Measurements from ENCODE around the gene PKP2.

Gene PKP2

GRCh38 chr12:32926356-32926755, 29.8 kb upstream of the PKP2 start:
- Histone ChIP-seq H2AFZ (ENCODE audit: low read depth, low read length) (no peak overlapping the region), H4K20me1 (ENCODE audit: insufficient read depth, low read length) (no peaks in the 10 kb centered on the region), H3K27ac (ENCODE audit: low read length) (no peak overlapping the region), H3K9ac (ENCODE audit: low read length) (no peak overlapping the region), H3K4me3 (ENCODE audit: low read length) (no peak overlapping the region), H3K27me3 (ENCODE audit: low read depth, low read length) (peaks cover 7% of the 10 kb centered on the region; the same call in 1 of the 2 replicates), H3K4me2 (ENCODE audit: low read length) (no peak overlapping the region), H3K4me1 (ENCODE audit: low read length) (no peaks in the 10 kb centered on the region), H3K36me3 (replicated peaks; ENCODE audit: low read depth, low read length) (no peaks in the 10 kb centered on the region), H3K9me3 (ENCODE audit: insufficient read depth, low read length) (no peaks in the 10 kb centered on the region), H3K79me2 (ENCODE audit: low read length) (no peaks in the 10 kb centered on the region)
- TF ChIP-seq EZH2phosphoT487 (IDR thresholded peaks at IDR 0.05; ENCODE audit: low read depth), result no peak
- TF ChIP-seq, protein P1, sequence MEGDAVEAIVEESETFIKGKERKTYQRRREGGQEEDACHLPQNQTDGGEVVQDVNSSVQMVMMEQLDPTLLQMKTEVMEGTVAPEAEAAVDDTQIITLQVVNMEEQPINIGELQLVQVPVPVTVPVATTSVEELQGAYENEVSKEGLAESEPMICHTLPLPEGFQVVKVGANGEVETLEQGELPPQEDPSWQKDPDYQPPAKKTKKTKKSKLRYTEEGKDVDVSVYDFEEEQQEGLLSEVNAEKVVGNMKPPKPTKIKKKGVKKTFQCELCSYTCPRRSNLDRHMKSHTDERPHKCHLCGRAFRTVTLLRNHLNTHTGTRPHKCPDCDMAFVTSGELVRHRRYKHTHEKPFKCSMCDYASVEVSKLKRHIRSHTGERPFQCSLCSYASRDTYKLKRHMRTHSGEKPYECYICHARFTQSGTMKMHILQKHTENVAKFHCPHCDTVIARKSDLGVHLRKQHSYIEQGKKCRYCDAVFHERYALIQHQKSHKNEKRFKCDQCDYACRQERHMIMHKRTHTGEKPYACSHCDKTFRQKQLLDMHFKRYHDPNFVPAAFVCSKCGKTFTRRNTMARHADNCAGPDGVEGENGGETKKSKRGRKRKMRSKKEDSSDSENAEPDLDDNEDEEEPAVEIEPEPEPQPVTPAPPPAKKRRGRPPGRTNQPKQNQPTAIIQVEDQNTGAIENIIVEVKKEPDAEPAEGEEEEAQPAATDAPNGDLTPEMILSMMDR (IDR thresholded peaks at IDR 0.05; ENCODE audit: low read depth, low read length), result no peak

- Histone ChIP-seq H3K4me3 (ENCODE audit: low read length) (no peak overlapping the region), H3K27ac (ENCODE audit: low read length) (no peak overlapping the region)
Measured at GRCh38 chr12:32922546-32923297, 26.1 kb upstream of the PKP2 start.

DNA sequence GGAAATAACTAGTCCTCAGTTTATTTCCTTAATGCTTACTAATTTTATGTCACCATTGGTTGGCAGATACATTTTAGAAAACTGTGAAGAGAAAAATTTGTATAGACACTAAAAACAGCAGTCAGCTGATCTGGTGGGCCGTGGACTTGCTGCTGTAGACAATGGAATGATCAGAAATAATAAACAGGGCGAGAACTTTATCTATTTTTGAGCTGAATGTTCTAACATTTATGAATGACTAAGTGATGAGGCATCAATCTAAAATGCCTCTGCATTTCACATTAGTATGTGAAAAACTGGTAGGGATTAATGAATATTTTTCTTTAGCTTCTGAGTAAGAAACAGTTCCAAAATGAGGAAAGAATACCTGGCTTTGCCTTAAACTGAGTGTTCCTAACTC, 24.8 kb upstream of the PKP2 start:
- Histone ChIP-seq H3K79me2 (ENCODE audit: low read length) (no peaks in the 10 kb centered on the region), H3K9me3 (ENCODE audit: insufficient read depth, low read length) (no peaks in the 10 kb centered on the region), H3K9ac (ENCODE audit: low read length) (no peak overlapping the region), H3K4me2 (ENCODE audit: low read length) (no peak overlapping the region), H4K20me1 (ENCODE audit: insufficient read depth, low read length) (no peaks in the 10 kb centered on the region), H3K36me3 (replicated peaks; ENCODE audit: low read depth, low read length) (no peaks in the 10 kb centered on the region), H3K4me3 (ENCODE audit: low read length) (no peak overlapping the region), H3K4me1 (ENCODE audit: low read length) (no peaks in the 10 kb centered on the region), H2AFZ (ENCODE audit: low read depth, low read length) (no peak overlapping the region), H3K27me3 (ENCODE audit: low read depth, low read length) (peaks cover 14% of the 10 kb centered on the region), H3K27ac (ENCODE audit: low read length) (no peak overlapping the region)
- TF ChIP-seq EZH2phosphoT487 (IDR thresholded peaks at IDR 0.05; ENCODE audit: low read depth), result no peak
- TF ChIP-seq, protein P1 (IDR thresholded peaks at IDR 0.05; ENCODE audit: low read depth, low read length), result no peak

More at GRCh38 chr12:32922546-32923297, 26.1 kb upstream of the PKP2 start:
- Histone ChIP-seq H3K9me3 (ENCODE audit: insufficient read depth, low read length) (no peaks in the 10 kb centered on the region), H4K20me1 (ENCODE audit: insufficient read depth, low read length) (no peaks in the 10 kb centered on the region), H2AFZ (ENCODE audit: low read depth, low read length) (no peak overlapping the region), H3K4me1 (ENCODE audit: low read length) (no peaks in the 10 kb centered on the region), H3K4me2 (ENCODE audit: low read length) (no peak overlapping the region), H3K27me3 (ENCODE audit: low read depth, low read length) (peaks cover 11% of the 10 kb centered on the region), H3K36me3 (replicated peaks; ENCODE audit: low read depth, low read length) (no peaks in the 10 kb centered on the region), H3K79me2 (ENCODE audit: low read length) (no peaks in the 10 kb centered on the region), H3K9ac (ENCODE audit: low read length) (no peak overlapping the region)
- TF ChIP-seq, protein P1 (IDR thresholded peaks at IDR 0.05; ENCODE audit: low read depth, low read length), result no peak
- TF ChIP-seq EZH2phosphoT487 (IDR thresholded peaks at IDR 0.05; ENCODE audit: low read depth), result no peak

DNA sequence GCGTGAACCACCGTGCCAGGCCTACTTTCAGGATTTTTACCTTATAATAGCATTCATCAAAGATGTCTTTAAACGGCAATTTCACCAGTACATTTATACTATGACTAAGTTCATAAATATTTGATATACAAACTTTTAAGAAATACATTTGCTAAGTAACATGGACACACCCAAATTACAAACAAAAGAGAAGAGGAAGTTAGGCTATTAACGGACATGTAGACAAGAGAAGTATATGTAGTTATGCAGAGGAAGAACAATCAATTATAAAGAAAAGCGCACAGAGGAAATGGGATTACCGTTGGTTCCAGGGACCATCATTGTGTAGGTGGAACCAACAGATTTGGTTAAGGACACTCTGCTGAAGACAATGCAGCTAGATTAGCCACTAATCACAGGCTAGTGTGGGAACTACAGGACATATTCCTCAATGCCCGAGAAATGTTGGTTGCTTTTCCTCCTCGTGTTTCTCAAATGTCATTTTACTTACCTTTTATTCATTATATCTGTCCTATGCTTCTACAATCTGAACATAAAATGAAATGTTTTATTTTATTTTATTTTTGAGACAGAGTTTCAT, 24.0 kb upstream of the PKP2 start:
- no peaks in the 10 kb centered on the region for H3K4me1 ChIP-seq (ENCODE audit: low read length)
- no peaks in the 10 kb centered on the region for H4K20me1 ChIP-seq (ENCODE audit: insufficient read depth, low read length)
- no peak overlapping the region for H3K4me2 ChIP-seq (ENCODE audit: low read length)
- H3K9me3 ChIP-seq (ENCODE audit: insufficient read depth, low read length), result no peaks in the 10 kb centered on the region
- no peaks in the 10 kb centered on the region for H3K36me3 ChIP-seq (replicated peaks; ENCODE audit: low read depth, low read length)
- no peak overlapping the region for H3K4me3 ChIP-seq (ENCODE audit: low read length)
- H3K79me2 ChIP-seq (ENCODE audit: low read length), result no peaks in the 10 kb centered on the region
- H2AFZ ChIP-seq (ENCODE audit: low read depth, low read length), result no peak overlapping the region
- no peak overlapping the region for H3K9ac ChIP-seq (ENCODE audit: low read length)
- no peak overlapping the region for H3K27ac ChIP-seq (ENCODE audit: low read length)
- H3K27me3 ChIP-seq (ENCODE audit: low read depth, low read length), result peaks cover 16% of the 10 kb centered on the region
- TF ChIP-seq, protein P1 (IDR thresholded peaks at IDR 0.05; ENCODE audit: low read depth, low read length), result no peak
- no peak for TF ChIP-seq EZH2phosphoT487 (IDR thresholded peaks at IDR 0.05; ENCODE audit: low read depth)

All from OCI-LY3 (cell line).